ENCODE data around the gene DAP.

The DAP gene

GRCh38 chr5:10734832-10735523 lies 26.1 kb downstream of the DAP start:
- no peak for TF ChIP-seq CTCF (IDR thresholded peaks at IDR 0.05; ENCODE audit: low read depth, low read length, missing control alignments)
- no peak for DNase-seq (ENCODE audit: low read depth)
- H3K4me3 ChIP-seq (ENCODE audit: low read depth, low read length), result no peak overlapping the region

GRCh38 chr5:10734037-10734709 lies 26.9 kb downstream of the DAP start:
- DNase-seq (ENCODE audit: low read depth), result no peak
- no peak for TF ChIP-seq CTCF (IDR thresholded peaks at IDR 0.05; ENCODE audit: low read depth, low read length, missing control alignments)

GRCh38 chr5:10733426-10733825 lies 27.6 kb downstream of the DAP start:
- DNase-seq (ENCODE audit: low read depth), result no peak
- H3K4me3 ChIP-seq (ENCODE audit: low read depth, low read length), result no peak overlapping the region
- TF ChIP-seq CTCF (IDR thresholded peaks at IDR 0.05; ENCODE audit: low read depth, low read length, missing control alignments), result no peak

More at GRCh38 chr5:10734037-10734709, 26.9 kb downstream of the DAP start:
- H3K4me3 ChIP-seq (ENCODE audit: low read depth, low read length), result no peak overlapping the region

GRCh38 chr5:10731913-10732312 lies 29.1 kb downstream of the DAP start:
- DNase-seq (ENCODE audit: low read depth), result no peak
- no peak for TF ChIP-seq CTCF (IDR thresholded peaks at IDR 0.05; ENCODE audit: low read depth, low read length, missing control alignments)
- H3K4me3 ChIP-seq (ENCODE audit: low read depth, low read length), result no peak overlapping the region

- TF ChIP-seq CTCF (IDR thresholded peaks at IDR 0.05; ENCODE audit: low read depth, low read length, missing control alignments), result no peak
- no peak for DNase-seq (ENCODE audit: low read depth)
- no peak overlapping the region for H3K4me3 ChIP-seq (ENCODE audit: low read depth, low read length)
These were observed 31.0 kb downstream of the DAP start for GRCh38 chr5:10730043-10730351.

GRCh38 chr5:10729320-10730042 lies 31.6 kb downstream of the DAP start:
- no peak for DNase-seq (ENCODE audit: low read depth)
- TF ChIP-seq CTCF (IDR thresholded peaks at IDR 0.05; ENCODE audit: low read depth, low read length, missing control alignments), result no peak
- H3K4me3 ChIP-seq (ENCODE audit: low read depth, low read length), result no peak overlapping the region
